Breast epithelium (tissue), 4 donors: ENCODE results near the gene PCNX1. TPM values are rescaled to one million over a fixed set of nuclear protein-coding genes. Genes with fewer than 3 reads are reported as not detected.

ENCODE experiments used
- DNase-seq, 2 donors: peaks; one replicate each; pipeline ENCODE4 v3.0.0-alpha.2; 2019; ENCODE audit warnings: low spot score in 2 of 2
- H3K27ac ChIP-seq, 2 donors: fragments of 200-600 bp; sonication (generic) in 1 of 2; one replicate each; pipeline ENCODE4 v1.5.1; 2016 to 2019; ENCODE audit warnings: mild to moderate bottlenecking in 1 of 2
- H3K27me3 ChIP-seq, 2 donors: fragments of 200-600 bp; sonication (generic) in 1 of 2; one replicate each; pipeline versions ENCODE4 v1.5.1 to v1.6.0; 2017 to 2019; ENCODE audit warnings: control low read depth in 1 of 2, mild to moderate bottlenecking in 1 of 2
- H3K36me3 ChIP-seq: fragments of 200-600 bp; one replicate; pipeline ENCODE4 v1.5.1; 2019
- H3K4me1 ChIP-seq, 2 donors: fragments of 200-600 bp; sonication (generic); one replicate each; pipeline ENCODE4 v1.5.1; 2016 to 2019; ENCODE audit warnings: control low read depth in 1 of 2
- H3K4me3 ChIP-seq, 3 donors: fragments of 200-600 bp; sonication (generic); 1 replicate in 2 of 3; 2 replicates in 1 of 3; pipeline ENCODE4 v1.5.1; 2016 to 2019; ENCODE audit warnings: mild to moderate bottlenecking in 3 of 3, moderate library complexity in 2 of 3
- H3K9me3 ChIP-seq, 2 donors: fragments of 200-600 bp; sonication (generic) in 1 of 2; one replicate each; pipeline ENCODE4 v1.5.1; 2016 to 2019; ENCODE audit warnings: control low read depth in 1 of 2
- POLR2A ChIP-seq: fragments of 450-650 bp; IDR thresholded peaks from one replicate; pipeline ENCODE4 v1.6.1; 2016; ENCODE audit warnings: antibody characterized with exemption, mild to moderate bottlenecking, moderate library complexity
- POLR2AphosphoS5 ChIP-seq, 3 donors: sonication (generic); formaldehyde crosslinking; IDR thresholded peaks; one replicate each; pipeline ENCODE4 v1.6.1; 2017; ENCODE audit warnings: antibody characterized with exemption in 3 of 3
- intact Hi-C: fragments of 100-400 bp; cut with DNase I; formaldehyde crosslinking; loops from one replicate; pipeline ENCODE4 v1.15.1; 2023; ENCODE audit warnings: low total_unique reads
- total RNA-seq, 3 donors: library from RNA; depleted of rRNA; stranded (reverse); fragments of >200 nt; gene quantifications; one replicate each; pipeline ENCODE4 v1.1.0, GENCODE V29; 2016
- TF ChIP-seq, protein P1 (sequence below), 3 donors: fragments of 450-650 bp; IDR thresholded peaks; one replicate each; pipeline ENCODE4 v1.5.1; 2016 to 2017; ENCODE audit warnings: antibody characterized with exemption in 3 of 3, mild to moderate bottlenecking in 3 of 3, moderate library complexity in 3 of 3

The PCNX1 gene
- total RNA-seq, 3 donors from 2014 or later, result 61.8 to 105 (median 92.5) TPM

DNA sequence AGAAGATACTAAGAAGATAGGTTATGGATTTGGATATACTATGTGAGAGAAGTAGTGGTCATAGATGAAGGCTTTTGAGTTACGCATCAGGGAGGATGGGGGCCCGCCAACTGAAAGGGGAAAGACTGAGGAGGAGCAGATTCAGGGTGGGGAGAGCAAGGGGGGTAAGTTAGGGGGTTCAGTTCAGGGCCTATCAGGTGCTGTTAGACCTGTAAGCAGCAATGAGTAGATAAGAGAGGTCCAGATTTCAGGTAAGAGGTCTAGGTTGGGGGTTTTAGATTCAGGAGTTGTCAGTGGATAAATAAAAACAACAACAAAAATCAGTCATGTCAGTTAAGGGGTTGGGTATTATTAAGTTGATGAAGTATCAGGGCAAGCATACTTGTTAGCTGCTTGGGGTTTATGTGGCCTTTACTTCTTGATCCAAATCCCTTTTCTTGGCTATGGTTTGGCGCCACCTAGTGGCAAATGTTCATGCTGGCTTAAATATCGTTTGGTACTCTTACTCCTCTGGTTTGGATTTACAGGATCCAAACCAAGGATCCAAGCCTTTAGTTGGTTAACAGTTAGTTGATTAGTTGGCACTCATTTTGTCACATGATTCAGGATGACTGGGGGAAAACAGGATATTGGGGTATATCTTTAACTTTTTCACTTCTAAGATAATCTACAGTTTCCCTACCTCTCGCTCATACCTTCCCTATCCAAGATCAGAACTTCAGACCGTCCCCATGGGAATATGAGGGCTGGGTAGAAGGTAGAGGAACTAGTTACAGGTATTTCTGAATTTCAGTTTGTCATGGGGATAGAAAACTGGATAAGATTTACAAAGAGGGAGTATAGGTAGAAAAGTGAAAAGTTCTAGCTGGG lies 65.1 kb downstream of the PCNX1 start:
- Histone ChIP-seq H3K9me3 (no peaks in the 10 kb centered on the region), H3K27ac (no peak overlapping the region), H3K36me3 (peaks cover 4% of the 10 kb centered on the region), H3K4me1 (no peaks in the 10 kb centered on the region), H3K27me3 (no peaks in the 10 kb centered on the region), H3K4me3 (no peak overlapping the region)
- intact Hi-C loops, result no loop called here
- TF ChIP-seq, protein P1, sequence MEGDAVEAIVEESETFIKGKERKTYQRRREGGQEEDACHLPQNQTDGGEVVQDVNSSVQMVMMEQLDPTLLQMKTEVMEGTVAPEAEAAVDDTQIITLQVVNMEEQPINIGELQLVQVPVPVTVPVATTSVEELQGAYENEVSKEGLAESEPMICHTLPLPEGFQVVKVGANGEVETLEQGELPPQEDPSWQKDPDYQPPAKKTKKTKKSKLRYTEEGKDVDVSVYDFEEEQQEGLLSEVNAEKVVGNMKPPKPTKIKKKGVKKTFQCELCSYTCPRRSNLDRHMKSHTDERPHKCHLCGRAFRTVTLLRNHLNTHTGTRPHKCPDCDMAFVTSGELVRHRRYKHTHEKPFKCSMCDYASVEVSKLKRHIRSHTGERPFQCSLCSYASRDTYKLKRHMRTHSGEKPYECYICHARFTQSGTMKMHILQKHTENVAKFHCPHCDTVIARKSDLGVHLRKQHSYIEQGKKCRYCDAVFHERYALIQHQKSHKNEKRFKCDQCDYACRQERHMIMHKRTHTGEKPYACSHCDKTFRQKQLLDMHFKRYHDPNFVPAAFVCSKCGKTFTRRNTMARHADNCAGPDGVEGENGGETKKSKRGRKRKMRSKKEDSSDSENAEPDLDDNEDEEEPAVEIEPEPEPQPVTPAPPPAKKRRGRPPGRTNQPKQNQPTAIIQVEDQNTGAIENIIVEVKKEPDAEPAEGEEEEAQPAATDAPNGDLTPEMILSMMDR (IDR thresholded peaks at IDR 0.05), result peak; percentile 67 to 83 (median 76)
- no peak for TF ChIP-seq POLR2A
- peak in 1 of 3 donors; percentile 16 for TF ChIP-seq POLR2AphosphoS5 (IDR thresholded peaks at IDR 0.05)
- peak; percentile 84 to 85 for DNase-seq

DNA sequence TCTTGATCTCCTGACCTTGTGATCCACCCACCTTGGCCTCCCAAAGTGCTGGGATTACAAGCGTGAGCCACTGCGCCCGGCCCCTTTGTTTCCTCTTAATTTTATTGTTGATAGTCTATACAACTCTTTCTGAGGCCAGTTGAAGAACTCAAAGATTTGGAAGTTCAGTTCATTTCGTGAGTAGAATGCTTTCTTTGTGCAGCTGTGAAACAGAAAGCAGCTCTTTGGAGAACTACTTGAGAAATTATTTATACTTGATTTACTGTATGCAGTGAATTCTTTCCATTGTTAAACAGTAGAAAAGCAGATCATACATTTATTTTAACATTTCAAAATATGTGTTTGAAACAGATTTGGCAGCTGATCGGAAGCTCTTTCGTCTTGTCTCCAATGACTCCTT lies 69.3 kb downstream of the PCNX1 start:
- Histone ChIP-seq H3K27me3 (no peaks in the 10 kb centered on the region), H3K9me3 (no peaks in the 10 kb centered on the region), H3K27ac (no peak overlapping the region), H3K4me3 (no peak overlapping the region), H3K36me3 (peaks cover 15% of the 10 kb centered on the region), H3K4me1 (no peaks in the 10 kb centered on the region)
- TF ChIP-seq POLR2AphosphoS5 (IDR thresholded peaks at IDR 0.05) (no peak), POLR2A (no peak)
- TF ChIP-seq, protein P1 (IDR thresholded peaks at IDR 0.05), result no peak
- DNase-seq, result no peak
- intact Hi-C loops, result no loop called here

DNA sequence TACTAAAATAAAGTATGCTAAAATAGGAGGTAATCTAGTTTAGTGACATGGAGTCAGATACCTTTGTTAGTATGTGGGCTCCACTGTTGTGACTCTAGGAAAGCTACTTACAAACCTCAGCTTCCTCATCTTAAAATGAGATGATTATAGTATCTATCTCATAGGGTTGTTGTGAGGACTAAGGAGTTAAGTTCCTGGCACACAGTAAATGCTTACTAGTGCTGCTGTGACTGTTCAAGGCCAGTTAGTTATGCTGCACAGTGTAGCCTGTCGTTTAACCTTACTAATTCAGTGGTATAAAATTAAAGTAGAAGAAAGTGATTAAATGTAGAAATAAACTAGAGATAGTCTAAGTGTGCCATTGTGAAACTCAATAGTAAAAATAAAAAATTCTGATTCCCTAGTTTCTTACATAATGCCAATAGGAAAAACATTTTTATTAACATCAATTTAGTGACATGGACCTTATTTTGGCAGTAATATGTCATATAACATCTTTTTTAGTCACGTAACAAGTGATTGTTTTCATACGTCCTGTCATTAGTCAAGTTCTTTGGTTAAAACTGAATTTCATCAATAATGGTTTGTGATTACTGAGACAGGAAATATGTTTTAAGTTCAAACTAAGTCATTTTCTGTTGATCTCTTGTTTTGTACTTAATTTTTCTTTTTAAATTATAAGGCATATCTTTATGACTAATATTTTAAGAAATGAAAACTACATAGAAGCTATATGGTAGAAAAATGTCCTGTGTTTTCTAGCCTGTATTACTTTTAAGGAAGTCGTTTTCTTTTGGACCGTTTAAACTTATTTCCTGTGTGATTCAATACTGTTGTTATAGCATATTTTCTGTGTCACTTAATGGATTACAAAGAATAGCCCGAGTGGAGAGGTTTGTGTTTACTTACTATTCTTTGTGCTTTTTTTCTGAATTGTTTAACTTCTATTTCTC lies 74.0 kb downstream of the PCNX1 start:
- H3K4me1 ChIP-seq, result no peaks in the 10 kb centered on the region
- H3K27me3 ChIP-seq, result no peaks in the 10 kb centered on the region
- DNase-seq, result no peak
- peaks cover 15% of the 10 kb centered on the region for H3K36me3 ChIP-seq
- no peaks in the 10 kb centered on the region for H3K9me3 ChIP-seq
- no peak overlapping the region for H3K4me3 ChIP-seq
- intact Hi-C loops, result no loop called here
- TF ChIP-seq POLR2AphosphoS5 (IDR thresholded peaks at IDR 0.05) (no peak), POLR2A (no peak)
- TF ChIP-seq, protein P1 (IDR thresholded peaks at IDR 0.05), result no peak
- H3K27ac ChIP-seq, result no peak overlapping the region

DNA sequence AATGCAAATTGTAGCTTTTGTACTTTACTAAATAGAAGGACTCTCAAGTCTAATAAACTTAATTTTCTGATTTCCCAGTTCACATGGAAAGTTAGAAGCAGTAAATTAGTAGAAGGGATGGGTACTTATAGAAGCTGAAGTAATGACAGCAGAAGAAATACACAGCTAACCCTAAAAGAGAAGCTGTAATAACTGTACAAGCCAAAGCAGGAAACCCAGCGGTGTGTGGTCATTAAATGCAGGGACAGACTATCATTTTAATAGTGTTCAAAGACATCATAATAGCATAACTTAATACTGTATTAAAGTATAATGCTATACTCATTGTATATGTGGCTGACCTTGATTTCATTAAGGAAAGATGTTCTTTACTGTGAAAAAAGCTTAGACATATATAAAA lies 74.9 kb downstream of the PCNX1 start:
- no peaks in the 10 kb centered on the region for H3K9me3 ChIP-seq
- DNase-seq, result no peak
- H3K36me3 ChIP-seq, result peaks cover 12% of the 10 kb centered on the region
- no peak overlapping the region for H3K4me3 ChIP-seq
- H3K27ac ChIP-seq, result no peak overlapping the region
- intact Hi-C loops, result no loop called here
- no peaks in the 10 kb centered on the region for H3K4me1 ChIP-seq
- no peak for TF ChIP-seq POLR2A
- TF ChIP-seq POLR2AphosphoS5 (IDR thresholded peaks at IDR 0.05), result no peak
- TF ChIP-seq, protein P1 (IDR thresholded peaks at IDR 0.05), result no peak
- no peaks in the 10 kb centered on the region for H3K27me3 ChIP-seq
